NT2/D1 (cell line): ENCODE results near the gene TRIM13.

ENCODE experiments used
- DNase-seq: peaks from one replicate; pipeline ENCODE4 v3.0.0-alpha.2; 2011; ENCODE audit warnings: low read depth, low spot score
- H3K27me3 ChIP-seq: 2 replicates; pipeline ENCODE4 v1.6.0; 2011; ENCODE audit warnings: mild to moderate bottlenecking; ENCODE audit not compliant: insufficient read length, insufficient read depth
- H3K36me3 ChIP-seq: 2 replicates; pipeline ENCODE4 v1.6.1; 2011; ENCODE audit warnings: mild to moderate bottlenecking, low read length, mixed read lengths; ENCODE audit not compliant: insufficient read depth, insufficient read length
- H3K4me1 ChIP-seq: 2 replicates; pipeline ENCODE4 v1.5.1; 2011; ENCODE audit not compliant: insufficient read depth, insufficient read length
- H3K4me3 ChIP-seq: 2 replicates; pipeline ENCODE4 v1.5.1; 2011; ENCODE audit warnings: low read depth; ENCODE audit not compliant: insufficient read length
- H3K9ac ChIP-seq: 2 replicates; pipeline ENCODE4 v1.6.0; 2011; ENCODE audit warnings: low read depth; ENCODE audit not compliant: insufficient read length
- H3K9me3 ChIP-seq: 2 replicates; pipeline ENCODE4 v1.5.1; 2011; ENCODE audit warnings: mild to moderate bottlenecking, low read length; ENCODE audit not compliant: insufficient read depth
- SUZ12 ChIP-seq: IDR thresholded peaks from 2 replicates; pipeline ENCODE4 v1.6.1; 2011; ENCODE audit not compliant: insufficient read length, insufficient read depth; ENCODE audit errors: extremely low read depth
- YY1 ChIP-seq: IDR thresholded peaks from 2 replicates; pipeline ENCODE4 v1.6.1; 2011; ENCODE audit not compliant: insufficient read length, insufficient read depth
- ZNF274 ChIP-seq: IDR thresholded peaks from 2 replicates; pipeline ENCODE4 v1.6.1; 2011; ENCODE audit warnings: mild to moderate bottlenecking, low read depth, low read length

The TRIM13 gene

GRCh38 chr13:50015750-50016149 is 18.9 kb downstream of the TRIM13 start:
- no peak for TF ChIP-seq SUZ12
- no peak for TF ChIP-seq ZNF274
- TF ChIP-seq YY1 = no peak
- H3K36me3 ChIP-seq = peaks cover 12% of the 10 kb centered on the region
- H3K9ac ChIP-seq = no peak overlapping the region
- peak; percentile 23 for DNase-seq
- no peak overlapping the region for H3K4me3 ChIP-seq
- H3K4me1 ChIP-seq = no peaks in the 10 kb centered on the region
- no peaks in the 10 kb centered on the region for H3K27me3 ChIP-seq
- no peaks in the 10 kb centered on the region for H3K9me3 ChIP-seq

DNA sequence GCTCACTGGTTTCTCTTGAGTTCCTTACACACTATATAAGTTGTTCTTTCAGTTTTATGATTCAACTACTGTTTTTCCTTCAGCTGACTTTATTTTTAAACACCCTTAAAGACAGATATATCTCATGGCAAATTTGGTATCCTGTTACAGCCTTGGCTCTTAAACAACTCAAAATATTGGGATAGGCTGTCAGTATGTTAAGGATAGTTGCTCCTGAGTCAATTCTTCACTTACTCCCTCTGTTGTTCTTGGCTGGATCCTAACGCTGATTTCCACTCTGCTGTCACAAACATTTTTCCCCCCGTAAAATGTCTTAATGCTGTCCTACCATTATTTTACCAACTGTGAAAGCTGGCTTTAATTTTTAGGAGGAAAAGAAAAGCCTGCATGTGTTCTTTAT is 19.6 kb downstream of the TRIM13 start:
- Histone ChIP-seq H3K9me3 (no peaks in the 10 kb centered on the region), H3K4me3 (no peak overlapping the region), H3K36me3 (peaks cover 8% of the 10 kb centered on the region), H3K4me1 (no peaks in the 10 kb centered on the region), H3K27me3 (no peaks in the 10 kb centered on the region), H3K9ac (no peak overlapping the region)
- TF ChIP-seq SUZ12 (no peak), YY1 (no peak), ZNF274 (no peak)
- DNase-seq = no peak

DNA sequence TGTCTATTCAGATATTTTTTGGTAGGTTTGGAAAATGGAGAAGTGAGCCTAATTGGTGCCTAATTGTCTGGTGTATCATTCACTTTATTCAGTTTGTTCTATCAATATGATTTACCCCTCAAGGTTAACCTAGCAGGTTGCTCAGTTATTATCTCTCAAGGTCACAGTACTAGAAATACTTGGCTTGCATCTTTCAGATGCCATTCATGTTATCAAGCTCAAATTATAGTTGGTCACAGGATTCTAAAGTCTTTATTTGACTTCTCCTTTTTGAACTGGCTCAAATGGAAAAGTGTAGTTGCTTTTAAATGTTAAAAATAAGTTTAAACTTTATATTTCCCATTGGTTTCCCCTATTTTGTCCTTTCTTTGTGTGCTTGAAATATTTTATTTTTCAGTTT is 21.0 kb downstream of the TRIM13 start:
- Histone ChIP-seq H3K4me3 (no peak overlapping the region), H3K9me3 (no peaks in the 10 kb centered on the region), H3K27me3 (no peaks in the 10 kb centered on the region), H3K4me1 (no peaks in the 10 kb centered on the region), H3K9ac (no peak overlapping the region), H3K36me3 (no peaks in the 10 kb centered on the region)
- no peak for DNase-seq
- TF ChIP-seq YY1 = no peak
- TF ChIP-seq SUZ12 = no peak
- TF ChIP-seq ZNF274 = no peak

DNA sequence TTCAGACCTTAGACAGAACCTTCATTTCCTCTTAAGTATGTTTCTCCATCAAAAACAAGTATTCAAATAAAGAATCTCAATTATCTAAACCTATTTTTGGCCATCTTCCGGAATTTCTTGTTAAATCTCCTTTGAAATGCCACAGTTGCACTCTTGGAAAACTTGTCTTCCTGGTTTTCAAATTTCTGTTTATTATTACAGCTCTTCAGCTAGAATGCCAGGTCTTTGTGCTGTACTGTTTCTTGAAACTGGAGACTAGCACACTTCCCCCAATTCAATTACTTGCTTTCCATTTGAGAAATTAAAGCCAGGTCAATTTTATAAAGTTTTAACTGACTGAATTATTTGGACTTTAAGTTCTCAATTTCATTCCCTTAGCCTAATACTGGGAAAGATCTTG is 28.6 kb downstream of the TRIM13 start:
- Histone ChIP-seq H3K4me1 (no peaks in the 10 kb centered on the region), H3K9me3 (no peaks in the 10 kb centered on the region), H3K36me3 (no peaks in the 10 kb centered on the region), H3K4me3 (no peak overlapping the region), H3K9ac (no peak overlapping the region), H3K27me3 (no peaks in the 10 kb centered on the region)
- DNase-seq = no peak
- TF ChIP-seq ZNF274 (no peak), YY1 (no peak), SUZ12 (no peak)

GRCh38 chr13:50026788-50027473 is 30.1 kb downstream of the TRIM13 start:
- no peak overlapping the region for H3K4me3 ChIP-seq
- TF ChIP-seq YY1 (no peak), SUZ12 (no peak), ZNF274 (no peak)
- no peaks in the 10 kb centered on the region for H3K9me3 ChIP-seq
- DNase-seq = no peak
- H3K4me1 ChIP-seq = no peaks in the 10 kb centered on the region
- no peak overlapping the region for H3K9ac ChIP-seq
- H3K36me3 ChIP-seq = no peaks in the 10 kb centered on the region
- no peaks in the 10 kb centered on the region for H3K27me3 ChIP-seq

DNA sequence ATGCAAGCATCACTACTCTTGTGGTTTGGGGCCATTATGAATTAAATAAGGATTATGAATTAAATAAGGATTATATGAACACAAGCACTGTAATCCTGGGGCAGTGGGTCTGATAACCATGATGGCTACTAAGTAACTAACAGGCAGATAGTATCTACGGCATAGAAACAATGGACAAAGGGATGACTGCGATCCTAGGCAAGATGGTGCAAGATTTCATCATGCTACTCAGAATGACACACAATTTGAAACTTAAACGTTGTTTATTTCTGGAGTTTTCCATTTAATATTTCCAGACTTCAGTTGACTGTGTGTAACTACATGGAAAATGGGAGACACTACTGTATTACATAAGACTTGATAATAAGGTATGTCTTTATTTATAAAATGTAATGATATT is 33.5 kb downstream of the TRIM13 start:
- Histone ChIP-seq H3K36me3 (no peaks in the 10 kb centered on the region), H3K9ac (no peak overlapping the region), H3K27me3 (no peaks in the 10 kb centered on the region), H3K9me3 (no peaks in the 10 kb centered on the region), H3K4me1 (no peaks in the 10 kb centered on the region), H3K4me3 (no peak overlapping the region)
- TF ChIP-seq YY1 (no peak), ZNF274 (no peak), SUZ12 (no peak)
- DNase-seq = no peak

DNA sequence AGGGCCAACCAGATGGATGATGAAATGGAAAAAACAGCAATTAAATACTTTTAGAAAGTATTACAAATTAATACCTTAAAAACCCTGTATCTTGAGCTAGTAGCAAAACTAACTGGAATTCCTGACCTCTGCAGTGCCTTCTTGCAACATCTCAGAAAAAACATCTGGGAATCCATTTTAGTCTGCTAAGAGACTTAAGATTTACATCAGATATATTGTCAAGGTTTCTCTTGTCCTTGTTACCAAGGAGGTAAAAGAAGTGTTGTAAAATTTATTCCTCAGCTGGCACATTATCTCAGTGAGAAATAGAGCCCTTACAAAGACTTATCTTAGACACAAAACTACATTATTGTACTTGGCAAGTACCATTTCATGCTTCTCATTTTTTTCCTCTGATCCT is 36.9 kb downstream of the TRIM13 start:
- Histone ChIP-seq H3K9ac (no peak overlapping the region), H3K9me3 (no peaks in the 10 kb centered on the region), H3K27me3 (no peaks in the 10 kb centered on the region), H3K36me3 (no peaks in the 10 kb centered on the region), H3K4me3 (no peak overlapping the region), H3K4me1 (no peaks in the 10 kb centered on the region)
- TF ChIP-seq YY1 = no peak
- TF ChIP-seq SUZ12 = no peak
- no peak for TF ChIP-seq ZNF274
- no peak for DNase-seq

DNA sequence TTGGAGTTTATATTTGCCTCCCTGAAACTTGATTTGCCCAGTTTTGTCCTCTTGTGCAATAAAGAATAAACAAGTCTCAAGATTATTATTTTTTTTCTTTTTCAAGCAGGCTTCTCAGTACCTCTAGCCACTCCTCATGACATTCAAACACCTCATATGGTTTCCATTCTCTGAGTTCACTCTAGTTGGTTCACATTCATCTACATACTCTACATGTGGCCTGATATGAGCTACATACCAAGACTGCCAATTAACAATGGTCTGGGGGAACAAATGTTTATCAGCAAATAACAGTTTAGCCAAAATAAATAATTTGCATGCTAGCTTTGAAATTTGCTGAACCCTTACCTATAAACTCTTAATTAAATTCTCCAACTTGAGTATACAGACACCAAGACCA is 40.9 kb downstream of the TRIM13 start:
- H3K27me3 ChIP-seq = no peaks in the 10 kb centered on the region
- DNase-seq = no peak
- TF ChIP-seq SUZ12 (no peak), YY1 (no peak), ZNF274 (no peak)
- no peak overlapping the region for H3K4me3 ChIP-seq
- H3K9ac ChIP-seq = no peak overlapping the region
- no peaks in the 10 kb centered on the region for H3K4me1 ChIP-seq
- H3K9me3 ChIP-seq = no peaks in the 10 kb centered on the region
- no peaks in the 10 kb centered on the region for H3K36me3 ChIP-seq
